ENCODE data around the gene ITIH4.

The ITIH4 gene

GRCh38 chr3:52851348-52851747 is 20.9 kb upstream of the ITIH4 start:
- DNase-seq (ENCODE audit: low read depth): peak; percentile 15
- H3K4me3 ChIP-seq (ENCODE audit: low read depth, low read length): no peak overlapping the region
- TF ChIP-seq, protein P1, sequence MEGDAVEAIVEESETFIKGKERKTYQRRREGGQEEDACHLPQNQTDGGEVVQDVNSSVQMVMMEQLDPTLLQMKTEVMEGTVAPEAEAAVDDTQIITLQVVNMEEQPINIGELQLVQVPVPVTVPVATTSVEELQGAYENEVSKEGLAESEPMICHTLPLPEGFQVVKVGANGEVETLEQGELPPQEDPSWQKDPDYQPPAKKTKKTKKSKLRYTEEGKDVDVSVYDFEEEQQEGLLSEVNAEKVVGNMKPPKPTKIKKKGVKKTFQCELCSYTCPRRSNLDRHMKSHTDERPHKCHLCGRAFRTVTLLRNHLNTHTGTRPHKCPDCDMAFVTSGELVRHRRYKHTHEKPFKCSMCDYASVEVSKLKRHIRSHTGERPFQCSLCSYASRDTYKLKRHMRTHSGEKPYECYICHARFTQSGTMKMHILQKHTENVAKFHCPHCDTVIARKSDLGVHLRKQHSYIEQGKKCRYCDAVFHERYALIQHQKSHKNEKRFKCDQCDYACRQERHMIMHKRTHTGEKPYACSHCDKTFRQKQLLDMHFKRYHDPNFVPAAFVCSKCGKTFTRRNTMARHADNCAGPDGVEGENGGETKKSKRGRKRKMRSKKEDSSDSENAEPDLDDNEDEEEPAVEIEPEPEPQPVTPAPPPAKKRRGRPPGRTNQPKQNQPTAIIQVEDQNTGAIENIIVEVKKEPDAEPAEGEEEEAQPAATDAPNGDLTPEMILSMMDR (IDR thresholded peaks at IDR 0.05; ENCODE audit: low read depth, low read length, missing control alignments): peak; percentile 66

DNA sequence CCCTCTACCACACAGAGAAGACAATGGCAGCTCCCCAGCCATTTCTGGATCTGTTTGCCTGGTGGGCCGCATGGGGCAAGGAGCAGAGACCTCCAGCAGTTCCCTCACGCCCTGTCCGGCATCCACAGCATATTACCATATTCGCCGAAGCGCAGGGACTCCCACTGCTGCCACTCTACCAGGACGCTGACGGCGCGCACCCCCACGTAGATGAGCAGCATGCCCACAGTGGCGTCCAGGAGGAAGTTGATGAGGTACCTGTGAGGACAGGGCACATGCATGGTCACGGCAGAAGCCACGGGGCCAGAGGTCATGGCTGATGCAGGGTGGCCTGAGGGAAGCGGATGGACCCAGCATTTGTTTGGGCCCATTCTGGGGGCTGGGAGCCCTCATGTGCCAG is 19.2 kb upstream of the ITIH4 start:
- no peak for DNase-seq (ENCODE audit: low read depth)
- TF ChIP-seq, protein P1 (IDR thresholded peaks at IDR 0.05; ENCODE audit: low read depth, low read length, missing control alignments): no peak
- H3K4me3 ChIP-seq (ENCODE audit: low read depth, low read length): no peak overlapping the region

- H3K4me3 ChIP-seq (ENCODE audit: low read depth, low read length): no peak overlapping the region
- TF ChIP-seq, protein P1 (IDR thresholded peaks at IDR 0.05; ENCODE audit: low read depth, low read length, missing control alignments): no peak
- DNase-seq (ENCODE audit: low read depth): no peak
Observed at GRCh38 chr3:52848617-52849016, 18.1 kb upstream of the ITIH4 start.

- TF ChIP-seq, protein P1 (IDR thresholded peaks at IDR 0.05; ENCODE audit: low read depth, low read length, missing control alignments): no peak
- no peak overlapping the region for H3K4me3 ChIP-seq (ENCODE audit: low read depth, low read length)
- DNase-seq (ENCODE audit: low read depth): no peak
Observed at GRCh38 chr3:52847726-52848125, 17.3 kb upstream of the ITIH4 start.

DNA sequence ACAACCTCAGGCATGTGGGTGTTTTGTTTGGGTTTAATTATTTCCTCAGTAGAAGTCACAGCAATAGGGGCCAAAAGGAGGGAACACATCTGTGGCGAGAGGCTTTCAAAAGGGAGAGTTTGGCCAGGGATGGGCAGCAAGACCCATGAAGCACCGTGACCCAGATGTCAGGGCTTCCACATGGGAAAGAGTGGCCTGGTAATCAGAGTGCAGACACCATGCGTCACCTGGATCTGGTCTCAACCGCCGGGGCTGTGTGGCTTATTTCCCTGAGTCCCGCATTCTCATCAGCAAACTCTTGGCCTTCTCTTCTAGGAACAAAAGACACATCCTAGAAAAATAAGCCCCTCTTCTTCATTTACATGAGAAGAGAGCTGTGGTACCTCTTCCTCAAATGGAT is 16.8 kb upstream of the ITIH4 start:
- no peak overlapping the region for H3K4me3 ChIP-seq (ENCODE audit: low read depth, low read length)
- DNase-seq (ENCODE audit: low read depth): no peak
- TF ChIP-seq, protein P1 (IDR thresholded peaks at IDR 0.05; ENCODE audit: low read depth, low read length, missing control alignments): no peak

GRCh38 chr3:52846432-52846965 is 16.0 kb upstream of the ITIH4 start:
- TF ChIP-seq, protein P1 (IDR thresholded peaks at IDR 0.05; ENCODE audit: low read depth, low read length, missing control alignments): no peak
- no peak overlapping the region for H3K4me3 ChIP-seq (ENCODE audit: low read depth, low read length)
- no peak for DNase-seq (ENCODE audit: low read depth)

- no peak overlapping the region for H3K4me3 ChIP-seq (ENCODE audit: low read depth, low read length)
- TF ChIP-seq, protein P1 (IDR thresholded peaks at IDR 0.05; ENCODE audit: low read depth, low read length, missing control alignments): peak; percentile 54
- DNase-seq (ENCODE audit: low read depth): no peak
Observed at GRCh38 chr3:52845691-52846431, 15.4 kb upstream of the ITIH4 start.

All from GM12864 (cell line).